ENCODE results near the gene EYA2. TPM values are rescaled to one million over a fixed set of nuclear protein-coding genes. Genes with fewer than 3 reads are reported as not detected.

EYA2 gene
- total RNA-seq, 1 experiment from 2014 or later = 0.74 TPM

DNA sequence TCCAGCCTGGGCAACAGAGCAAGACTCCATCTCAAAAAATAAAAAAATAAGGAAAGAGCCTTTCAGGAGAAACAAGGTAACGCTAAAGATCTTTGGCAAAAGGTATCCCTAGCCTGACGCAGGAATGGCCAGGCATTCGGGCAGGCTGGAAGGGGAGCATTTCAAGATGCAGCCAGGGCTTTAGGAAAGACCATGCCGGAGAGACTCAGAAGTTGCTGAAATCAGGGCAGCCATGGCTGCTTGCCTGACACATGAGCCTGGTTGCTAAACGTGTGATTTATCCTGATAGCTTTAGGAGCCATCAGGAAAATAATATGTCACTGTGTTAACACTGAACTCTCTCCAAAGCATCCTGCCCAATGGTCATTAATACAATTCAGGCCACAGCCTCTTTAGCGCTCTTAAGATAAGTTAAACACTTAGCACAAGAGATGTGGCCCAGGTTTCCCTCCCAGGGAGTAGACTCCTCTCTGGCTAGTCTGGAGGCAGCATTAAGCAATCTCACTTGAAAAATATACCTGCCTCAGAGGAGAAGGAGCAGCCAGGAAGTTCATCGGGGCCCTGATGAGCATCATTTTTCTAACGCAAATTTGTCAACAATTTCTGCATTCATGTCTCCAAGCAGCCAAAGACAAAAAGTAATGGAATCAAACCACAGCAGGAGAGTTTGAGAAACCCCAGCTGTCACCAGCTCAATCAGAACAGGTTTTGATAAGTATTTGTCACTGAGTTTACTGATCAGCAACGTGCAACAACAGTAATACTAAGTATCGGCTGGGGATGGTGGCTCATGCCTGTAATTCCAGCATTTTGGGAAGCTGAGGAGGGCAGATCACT, 261.9 kb downstream of the EYA2 start:
- H4K91ac ChIP-seq (ENCODE audit: insufficient read length, low read depth, low read length) = no peak overlapping the region
- no peaks in the 10 kb centered on the region for H3K79me1 ChIP-seq (ENCODE audit: insufficient read depth, low read depth, low read length, poor library complexity, severe bottlenecking)
- WGBS (ENCODE audit: extremely low coverage, insufficient read length, low lambda C conversion rate) = no CpG with 5 or more reads among the region's 10 CpGs
- no peak overlapping the region for H3K4ac ChIP-seq (ENCODE audit: low read depth, low read length)
- no peak overlapping the region for H3K14ac ChIP-seq (ENCODE audit: insufficient read depth, low read length)
- no peak overlapping the region for H2BK20ac ChIP-seq (ENCODE audit: low read depth, low read length, poor library complexity, severe bottlenecking)
- no peak overlapping the region for H2AFZ ChIP-seq (ENCODE audit: low read length)
- H3K9ac ChIP-seq (ENCODE audit: extremely low read depth, insufficient read length, low read length) = no peak overlapping the region
- no peak overlapping the region for H4K8ac ChIP-seq (replicated peaks; ENCODE audit: insufficient read length, low read depth, low read length)
- H3K23me2 ChIP-seq (ENCODE audit: insufficient read length, low read depth, low read length, poor library complexity, severe bottlenecking) = no peaks in the 10 kb centered on the region
- no peaks in the 10 kb centered on the region for H4K20me1 ChIP-seq (ENCODE audit: control insufficient read depth, insufficient read depth, insufficient read length)
- H2BK5ac ChIP-seq (ENCODE audit: insufficient read length, low read length) = no peak overlapping the region
- no peaks in the 10 kb centered on the region for H3K9me3 ChIP-seq (ENCODE audit: control insufficient read depth, low read depth, low read length)
- DNase-seq = no peak
- Mint-ChIP-seq H3K36me3 (ENCODE audit: insufficient read depth in 1 of 3, low read depth in 3 of 3) (no peaks in the 10 kb centered on the region), H3K27me3 (ENCODE audit: low read depth) (peaks cover 6% of the 10 kb centered on the region), H3K9me3 (no peaks in the 10 kb centered on the region), H3K27ac (peak overlapping the region in 2 of 3 experiments; percentile 49 to 86; a peak in 2 of 7 replicates), H3K4me3 (no peak overlapping the region), H3K4me1 (no peaks in the 10 kb centered on the region)
- no peak overlapping the region for H2BK15ac ChIP-seq (ENCODE audit: low read depth, low read length)
- no peak overlapping the region for H3K56ac ChIP-seq (ENCODE audit: insufficient read length, low read depth, low read length)
- no peaks in the 10 kb centered on the region for H3K27me3 ChIP-seq (ENCODE audit: insufficient read depth, low read length)
- H3K4me2 ChIP-seq (ENCODE audit: insufficient read depth, insufficient read length, low read length) = no peak overlapping the region
- no peak overlapping the region for H2BK120ac ChIP-seq (ENCODE audit: low read depth, low read length, poor library complexity, severe bottlenecking)
- H4K5ac ChIP-seq (ENCODE audit: insufficient read length, low read depth, low read length) = no peak overlapping the region
- no peaks in the 10 kb centered on the region for H3K79me2 ChIP-seq (ENCODE audit: insufficient read depth, low read length)
- no peak overlapping the region for H3K18ac ChIP-seq (ENCODE audit: insufficient read length, low read depth, low read length)
- no peak overlapping the region for H2BK12ac ChIP-seq (ENCODE audit: insufficient read length, low read depth, low read length)
- H3K27ac ChIP-seq (ENCODE audit: insufficient read length, low read depth, low read length) = no peak overlapping the region
- no peak overlapping the region for H2AK5ac ChIP-seq (ENCODE audit: insufficient read length, low read length)
- H3T11ph ChIP-seq (ENCODE audit: low read length) = no peak overlapping the region
- TF ChIP-seq, protein P1, sequence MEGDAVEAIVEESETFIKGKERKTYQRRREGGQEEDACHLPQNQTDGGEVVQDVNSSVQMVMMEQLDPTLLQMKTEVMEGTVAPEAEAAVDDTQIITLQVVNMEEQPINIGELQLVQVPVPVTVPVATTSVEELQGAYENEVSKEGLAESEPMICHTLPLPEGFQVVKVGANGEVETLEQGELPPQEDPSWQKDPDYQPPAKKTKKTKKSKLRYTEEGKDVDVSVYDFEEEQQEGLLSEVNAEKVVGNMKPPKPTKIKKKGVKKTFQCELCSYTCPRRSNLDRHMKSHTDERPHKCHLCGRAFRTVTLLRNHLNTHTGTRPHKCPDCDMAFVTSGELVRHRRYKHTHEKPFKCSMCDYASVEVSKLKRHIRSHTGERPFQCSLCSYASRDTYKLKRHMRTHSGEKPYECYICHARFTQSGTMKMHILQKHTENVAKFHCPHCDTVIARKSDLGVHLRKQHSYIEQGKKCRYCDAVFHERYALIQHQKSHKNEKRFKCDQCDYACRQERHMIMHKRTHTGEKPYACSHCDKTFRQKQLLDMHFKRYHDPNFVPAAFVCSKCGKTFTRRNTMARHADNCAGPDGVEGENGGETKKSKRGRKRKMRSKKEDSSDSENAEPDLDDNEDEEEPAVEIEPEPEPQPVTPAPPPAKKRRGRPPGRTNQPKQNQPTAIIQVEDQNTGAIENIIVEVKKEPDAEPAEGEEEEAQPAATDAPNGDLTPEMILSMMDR (conservative IDR thresholded peaks at IDR 0.05) = no peak
- H3K23ac ChIP-seq (ENCODE audit: insufficient read length, low read depth, low read length) = no peak overlapping the region
- H3K4me1 ChIP-seq (ENCODE audit: insufficient read depth, low read length) = no peaks in the 10 kb centered on the region
